ENCODE measurements around the gene TPRG1. TPM values are rescaled to one million over a fixed set of nuclear protein-coding genes. Genes with fewer than 3 reads are reported as not detected.

The TPRG1 gene
- total and polyA plus RNA-seq, 9 of the 15 experiments (the other 6 are each of a cell fraction or from before 2014, with no cell fraction given), result 0.01 TPM; not detected in 8

GRCh38 chr3:189169728-189170127 is 2.0 kb upstream of the TPRG1 start:
- FAIRE-seq, result no peak
- in situ Hi-C loops (cut with MboI), result no loop called here
- ChIA-PET CTCF (ENCODE audit: low intra/inter-chr PET ratio) (no interaction called here), POLR2A (no interaction called here)
- Histone ChIP-seq H3K9ac (ENCODE audit: insufficient read depth in 1 of 2, low read depth in 2 of 2, low read length in 2 of 2) (no peak overlapping the region), H3K27me3 (ENCODE audit: control insufficient read depth in 2 of 2, insufficient read depth in 2 of 2, low read length in 2 of 2) (no peaks in the 10 kb centered on the region), H3K9me1 (ENCODE audit: control insufficient read depth, insufficient read depth, low read length) (no peaks in the 10 kb centered on the region), H3K4me2 (ENCODE audit: insufficient read depth, low read length) (no peak overlapping the region), H3K79me2 (ENCODE audit: control insufficient read depth, insufficient read depth, low read length) (no peaks in the 10 kb centered on the region), H2AFZ (ENCODE audit: low read depth, low read length) (no peak overlapping the region), H3K36me3 (ENCODE audit: control insufficient read depth, insufficient read depth, low read length) (no peaks in the 10 kb centered on the region), H3K9me3 (replicated peaks; ENCODE audit: control insufficient read depth, insufficient read depth, low read depth, low read length) (no peaks in the 10 kb centered on the region), H3K4me1 (replicated peaks in 1 of 2; ENCODE audit: control insufficient read depth in 2 of 2, insufficient read depth in 2 of 2, low read length in 2 of 2) (no peaks in the 10 kb centered on the region), H3K27ac (ENCODE audit: extremely low read depth, low read depth, low read length) (no peak overlapping the region), H4K20me1 (replicated peaks; ENCODE audit: control insufficient read depth, insufficient read depth, low read length) (no peaks in the 10 kb centered on the region), H3K4me3 (no peak overlapping the region)
- whole genome bisulfite sequencing (ENCODE audit: insufficient coverage, low coverage, missing lambda C conversion rate), result 0% methylated on average over 6 of the region's 6 CpGs
- intact Hi-C loops (cut with micrococcal nuclease), result no loop called here
- BruUV-seq (replicated peaks), result no TSS peak
- DNase-seq (ENCODE audit: extremely low read depth in 1 of 4, low spot score in 3 of 4), result no peak
- TF ChIP-seq CHD1 (IDR thresholded peaks at IDR 0.05; ENCODE audit: low read length), result no peak
- TF ChIP-seq ARNT (IDR thresholded peaks at IDR 0.05), result no peak
- no peak for TF ChIP-seq ZNF584 (CRISPR knock-in tag; IDR thresholded peaks at IDR 0.05; ENCODE audit: low read depth)
- TF ChIP-seq RFX7 (CRISPR knock-in tag; IDR thresholded peaks at IDR 0.05), result no peak
- TF ChIP-seq ZNF507 (tag; conservative IDR thresholded peaks at IDR 0.05), result no peak
- no peak for TF ChIP-seq ZBED1 (IDR thresholded peaks at IDR 0.05)
- no peak for TF ChIP-seq RCOR1 (IDR thresholded peaks at IDR 0.05; ENCODE audit: borderline replicate concordance in 1 of 2, low read depth in 2 of 2, low read length in 2 of 2)
- no peak for TF ChIP-seq ZNF41 (CRISPR knock-in tag; conservative IDR thresholded peaks at IDR 0.05)
- TF ChIP-seq SIN3A (IDR thresholded peaks at IDR 0.05; ENCODE audit: borderline replicate concordance in 2 of 2, control insufficient read depth in 1 of 2, low read depth in 2 of 2, low read length in 2 of 2), result no peak
- no peak for TF ChIP-seq ZNF239 (CRISPR knock-in tag; IDR thresholded peaks at IDR 0.05)
- no peak for TF ChIP-seq ADNP (tag; IDR thresholded peaks at IDR 0.05)
- TF ChIP-seq POLR2A (conservative IDR thresholded peaks at IDR 0.05), result no peak
- no peak for ATAC-seq

All from K562 (cell line).